Sigmoid colon (tissue), 7 donors: ENCODE results near the gene LAG3. TPM values are rescaled to one million over a fixed set of nuclear protein-coding genes. Genes with fewer than 3 reads are reported as not detected.

Experiments used
- DNase-seq: peaks from one replicate; pipeline ENCODE4 v3.0.0-alpha.2; 2019
- H3K27ac ChIP-seq, 4 donors: fragments of 200-600 bp; sonication (generic); one replicate each; pipeline ENCODE4 v1.5.1; 2016 to 2019; ENCODE audit warnings: mild to moderate bottlenecking in 1 of 4
- H3K27me3 ChIP-seq, 3 donors: fragments of 200-600 bp; sonication (generic); one replicate each; pipeline ENCODE4 v1.5.1; 2019; ENCODE audit warnings: mild to moderate bottlenecking in 1 of 3
- H3K36me3 ChIP-seq, 4 donors: fragments of 200-600 bp; sonication (generic); one replicate each; pipeline ENCODE4 v1.5.1; 2016 to 2019
- H3K4me1 ChIP-seq, 4 donors: fragments of 200-600 bp; sonication (generic); one replicate each; pipeline ENCODE4 v1.5.1; 2017 to 2019
- H3K4me3 ChIP-seq, 4 donors: fragments of 200-600 bp; sonication (generic); one replicate each; pipeline ENCODE4 v1.5.1; 2017 to 2019; ENCODE audit warnings: mild to moderate bottlenecking in 2 of 4, moderate library complexity in 1 of 4
- H3K9me3 ChIP-seq, 4 donors: fragments of 200-600 bp in 3 of 4; sonication (generic) in 3 of 4; one replicate each; pipeline versions ENCODE4 v1.5.1 to v1.6.1; 2013 to 2019
- CTCF ChIP-seq, 4 experiments: fragments of 450-650 bp in 3 of 4; fragments of 200-600 bp in 1 of 4; IDR thresholded peaks; one replicate each; pipeline ENCODE4 v1.5.1; 2016 to 2019; ENCODE audit warnings: antibody characterized with exemption in 4 of 4, mild to moderate bottlenecking in 3 of 4, moderate library complexity in 2 of 4
- EP300 ChIP-seq, 4 donors: sonication (generic); formaldehyde crosslinking; IDR thresholded peaks; one replicate each; pipeline ENCODE4 v1.6.1; 2017; ENCODE audit warnings: antibody characterized with exemption in 4 of 4
- POLR2A ChIP-seq, 2 donors: fragments of 450-650 bp; IDR thresholded peaks; one replicate each; pipeline ENCODE4 v1.6.1; 2016; ENCODE audit warnings: antibody characterized with exemption in 2 of 2, mild to moderate bottlenecking in 2 of 2, moderate library complexity in 2 of 2
- POLR2AphosphoS5 ChIP-seq, 4 donors: sonication (generic); formaldehyde crosslinking; IDR thresholded peaks; one replicate each; pipeline ENCODE4 v1.6.1; 2017; ENCODE audit warnings: antibody characterized with exemption in 4 of 4
- WGBS, 2 donors: extraction: QIAGEN DNeasy Blood & Tissue Kit; methylation state at CpG; one replicate each; pipeline ENCODE4 v1.1.7; 2013; 5-methylcytosine and 5-hydroxymethylcytosine counted together
- intact Hi-C: fragments of 100-400 bp; cut with DNase I; formaldehyde crosslinking; loops from one replicate; pipeline ENCODE4 v1.15.1; 2023
- polyA plus RNA-seq, 3 donors: library from polyadenylated mRNA; stranded (reverse); fragments of 200-250 nt; gene quantifications; one replicate each; pipeline ENCODE4 v1.2.3, GENCODE V29; 2013
- total RNA-seq, 4 donors: library from RNA; depleted of rRNA; stranded (reverse); fragments of >200 nt; gene quantifications; one replicate each; pipeline ENCODE4 v1.1.0, GENCODE V29; 2016
- donor health status: healthy with polysubstance abuse.
- donor health status: Bipolar disorder and iron deficiency.
- donor health status: healthy.

LAG3 gene
- total and polyA plus RNA-seq, 7 donors = 0.60 to 6.9 (median 2.7) TPM

- Histone ChIP-seq H3K4me3 (no peak overlapping the region), H3K36me3 (no peaks in the 10 kb centered on the region), H3K9me3 (no peaks in the 10 kb centered on the region), H3K4me1 (peaks cover 0 to 22% (median 19%) of the 10 kb centered on the region in 4 donors), H3K27ac (no peak overlapping the region), H3K27me3 (no peaks in the 10 kb centered on the region)
- no peak for DNase-seq
- no peak for TF ChIP-seq CTCF (IDR thresholded peaks at IDR 0.05)
- TF ChIP-seq POLR2A (IDR thresholded peaks at IDR 0.05) = no peak
- intact Hi-C loops = no loop called here
- 73 to 90% methylated on average over 6 of the region's 6 CpGs for WGBS, 2 donors
Observed at GRCh38 chr12:6780573-6780972, 8.3 kb downstream of the LAG3 start.

- H3K27me3 ChIP-seq = no peaks in the 10 kb centered on the region
- no peaks in the 10 kb centered on the region for H3K36me3 ChIP-seq
- peaks cover 0 to 22% (median 19%) of the 10 kb centered on the region in 4 donors for H3K4me1 ChIP-seq
- DNase-seq = no peak
- TF ChIP-seq CTCF (IDR thresholded peaks at IDR 0.05) = no peak
- no peak for TF ChIP-seq POLR2AphosphoS5 (IDR thresholded peaks at IDR 0.05)
- no peak for TF ChIP-seq POLR2A (IDR thresholded peaks at IDR 0.05)
- no peak for TF ChIP-seq EP300 (IDR thresholded peaks at IDR 0.05)
- intact Hi-C loops = no loop called here
- H3K4me3 ChIP-seq = no peak overlapping the region
- H3K9me3 ChIP-seq = no peaks in the 10 kb centered on the region
- H3K27ac ChIP-seq = no peak overlapping the region
- WGBS, 2 donors = 78 to 84% methylated on average over 6 of the region's 6 CpGs
Observed at GRCh38 chr12:6782119-6782518, 9.8 kb downstream of the LAG3 start.

GRCh38 chr12:6782850-6783566 lies 10.7 kb downstream of the LAG3 start:
- no peaks in the 10 kb centered on the region for H3K27me3 ChIP-seq
- intact Hi-C loops = no loop called here

GRCh38 chr12:6783828-6784227 lies 11.5 kb downstream of the LAG3 start:
- TF ChIP-seq POLR2AphosphoS5 (IDR thresholded peaks at IDR 0.05) (no peak), CTCF (IDR thresholded peaks at IDR 0.05) (no peak), POLR2A (IDR thresholded peaks at IDR 0.05) (no peak), EP300 (IDR thresholded peaks at IDR 0.05) (no peak)
- Histone ChIP-seq H3K4me1 (peaks cover 0 to 6% (median 4%) of the 10 kb centered on the region in 4 donors), H3K27me3 (no peaks in the 10 kb centered on the region), H3K9me3 (no peaks in the 10 kb centered on the region), H3K27ac (no peak overlapping the region), H3K4me3 (no peak overlapping the region), H3K36me3 (no peaks in the 10 kb centered on the region)
- no peak for DNase-seq
- intact Hi-C loops = no loop called here
- 87 to 89% methylated on average over 9 of the region's 9 CpGs for WGBS, 2 donors

More at GRCh38 chr12:6782850-6783566, 10.7 kb downstream of the LAG3 start:
- H3K4me1 ChIP-seq = peaks cover 0 to 13% (median 12%) of the 10 kb centered on the region in 4 donors
- H3K4me3 ChIP-seq = no peak overlapping the region
- H3K27ac ChIP-seq = no peak overlapping the region
- WGBS, 2 donors = 60 to 83% methylated on average over 10 of the region's 10 CpGs
- TF ChIP-seq POLR2A (IDR thresholded peaks at IDR 0.05) = no peak
- TF ChIP-seq CTCF (IDR thresholded peaks at IDR 0.05) = no peak
- TF ChIP-seq POLR2AphosphoS5 (IDR thresholded peaks at IDR 0.05) = no peak
- no peak for TF ChIP-seq EP300 (IDR thresholded peaks at IDR 0.05)
- H3K36me3 ChIP-seq = no peaks in the 10 kb centered on the region
- no peak for DNase-seq
- H3K9me3 ChIP-seq = no peaks in the 10 kb centered on the region

- H3K4me1 ChIP-seq = peaks cover 0 to 3% (median under 1%) of the 10 kb centered on the region in 4 donors
- TF ChIP-seq POLR2AphosphoS5 (IDR thresholded peaks at IDR 0.05) (no peak), CTCF (IDR thresholded peaks at IDR 0.05) (no peak)
- DNase-seq = no peak
- no peaks in the 10 kb centered on the region for H3K36me3 ChIP-seq
- no peaks in the 10 kb centered on the region for H3K9me3 ChIP-seq
- H3K27me3 ChIP-seq = no peaks in the 10 kb centered on the region
- intact Hi-C loops = no loop called here
- no peak overlapping the region for H3K27ac ChIP-seq
- WGBS, 2 donors = 75 to 79% methylated on average over 5 of the region's 5 CpGs
- H3K4me3 ChIP-seq = no peak overlapping the region
Observed at GRCh38 chr12:6784296-6784695, 12.0 kb downstream of the LAG3 start.
